ENCODE data around the gene TMEM114.
"Not testable (repeated sequence)": the region's sequence is repeated elsewhere in the genome, so short reads cannot be mapped to it uniquely, and the experiment has no call there.

TMEM114 gene

DNA sequence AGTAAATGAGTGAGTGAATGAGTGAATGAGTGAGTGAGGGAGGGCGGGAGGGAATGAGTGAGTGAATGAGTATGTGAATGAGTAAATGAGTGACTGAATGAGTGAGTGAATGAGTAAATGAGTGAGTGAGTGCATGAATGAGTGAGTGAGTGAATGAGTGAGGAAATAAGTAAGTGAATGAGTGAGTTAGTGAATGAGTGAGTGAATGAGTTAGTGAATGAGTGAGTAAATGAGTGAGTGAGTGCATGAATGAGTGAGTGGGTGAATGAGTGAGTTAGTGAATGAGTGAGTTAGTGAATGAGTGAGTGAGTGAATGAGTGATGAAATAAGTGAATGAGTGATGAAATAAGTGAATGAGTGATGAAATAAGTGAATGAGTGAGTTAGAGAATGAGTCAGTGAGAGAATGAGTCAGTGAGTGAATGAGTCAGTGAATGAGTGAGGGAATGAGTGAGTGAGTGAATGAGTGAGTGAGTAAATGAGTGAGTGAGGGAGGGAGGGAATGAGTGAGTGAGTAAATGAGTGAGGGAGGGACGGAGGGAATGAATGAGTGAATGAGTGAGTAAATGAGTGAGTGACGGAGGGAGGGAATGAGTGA lies 26.3 kb downstream of the TMEM114 start:
- in situ Hi-C loops (cut with MboI; ENCODE audit: low sequenced_read_pairs); DNase-seq (ENCODE audit: low spot score in 2 of 2); H3K9me3 ChIP-seq; H3K4me3 ChIP-seq; H3K4me1 ChIP-seq; H3K27me3 ChIP-seq (ENCODE audit: low read depth); H3K36me3 ChIP-seq (replicated peaks): not testable (repeated sequence)

DNA sequence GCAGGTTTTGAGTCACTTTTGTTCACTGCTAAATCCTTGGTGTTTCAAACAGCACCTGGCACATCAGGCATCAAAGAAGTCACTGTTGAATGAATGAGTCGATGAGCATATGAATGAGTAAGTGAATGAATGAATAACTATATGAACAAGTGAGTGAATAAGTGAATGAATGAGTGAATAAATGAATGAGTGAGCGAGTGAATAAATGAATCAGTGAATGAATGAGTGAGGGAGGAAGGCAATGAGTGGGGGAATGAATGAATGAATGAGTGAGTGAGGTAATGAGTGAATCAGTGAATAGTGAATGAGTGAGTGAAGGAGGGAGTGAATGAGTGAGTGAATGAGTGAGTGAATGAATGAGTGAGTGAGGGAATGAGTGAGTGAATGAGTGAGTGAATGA lies 28.8 kb downstream of the TMEM114 start:
- no peaks in the 10 kb centered on the region for H3K27me3 ChIP-seq (ENCODE audit: low read depth)
- in situ Hi-C loops (cut with MboI; ENCODE audit: low sequenced_read_pairs), result no loop called here
- H3K36me3 ChIP-seq (replicated peaks), result no peaks in the 10 kb centered on the region
- no peaks in the 10 kb centered on the region for H3K9me3 ChIP-seq
- DNase-seq (ENCODE audit: low spot score in 2 of 2), result no peak
- no peaks in the 10 kb centered on the region for H3K4me1 ChIP-seq
- H3K4me3 ChIP-seq, result no peak overlapping the region

DNA sequence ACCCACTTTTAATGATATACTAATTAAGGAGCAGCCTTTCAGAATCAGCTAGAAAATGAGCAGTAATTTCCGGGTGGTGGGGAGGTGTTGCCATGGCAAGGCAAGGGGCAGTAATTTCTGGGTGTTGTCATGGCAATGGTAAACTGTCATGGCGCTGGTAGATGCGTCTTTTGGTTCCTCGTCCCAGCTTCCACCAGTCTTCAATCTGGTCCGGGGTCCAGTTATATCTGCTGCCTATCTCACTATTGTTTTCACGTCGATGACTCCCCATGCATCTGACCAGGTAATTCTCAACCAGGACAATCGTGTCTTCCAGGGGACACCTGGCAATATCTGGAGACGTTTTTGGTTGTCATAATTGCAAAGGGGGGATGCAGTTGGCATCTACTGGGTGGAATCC lies 34.9 kb downstream of the TMEM114 start:
- Histone ChIP-seq H3K4me1 (no peaks in the 10 kb centered on the region), H3K27me3 (ENCODE audit: low read depth) (peaks cover 3% of the 10 kb centered on the region; the same call in 1 of the 2 replicates), H3K4me3 (no peak overlapping the region), H3K36me3 (replicated peaks) (no peaks in the 10 kb centered on the region), H3K9me3 (no peaks in the 10 kb centered on the region)
- no peak for DNase-seq (ENCODE audit: low spot score in 2 of 2)
- in situ Hi-C loops (cut with MboI; ENCODE audit: low sequenced_read_pairs), result no loop called here

DNA sequence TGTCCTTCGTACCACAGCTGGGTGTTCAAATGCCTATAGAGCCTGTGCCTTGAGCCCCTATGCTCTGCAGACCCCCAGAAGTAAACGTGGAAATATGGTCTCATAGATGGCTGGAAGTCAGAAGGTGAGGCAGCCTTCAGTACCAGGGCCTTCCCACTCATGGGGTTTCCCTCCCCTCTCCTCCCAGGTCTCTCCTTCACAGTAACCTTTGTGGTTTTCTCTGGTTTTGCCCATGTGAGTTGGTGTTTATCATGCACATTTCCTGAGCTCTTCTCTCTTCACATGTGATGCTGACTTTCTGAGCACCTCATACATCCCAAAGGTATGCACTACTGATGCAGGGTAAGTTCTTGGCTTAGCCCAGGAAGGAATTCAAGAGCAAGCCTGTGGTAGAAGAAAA lies 35.4 kb downstream of the TMEM114 start:
- no peak overlapping the region for H3K4me3 ChIP-seq
- H3K4me1 ChIP-seq, result no peaks in the 10 kb centered on the region
- H3K36me3 ChIP-seq (replicated peaks), result no peaks in the 10 kb centered on the region
- in situ Hi-C loops (cut with MboI; ENCODE audit: low sequenced_read_pairs), result no loop called here
- H3K27me3 ChIP-seq (ENCODE audit: low read depth), result peaks cover 3% of the 10 kb centered on the region; the same call in 1 of the 2 replicates
- H3K9me3 ChIP-seq, result no peaks in the 10 kb centered on the region
- no peak for DNase-seq (ENCODE audit: low spot score in 2 of 2)

DNA sequence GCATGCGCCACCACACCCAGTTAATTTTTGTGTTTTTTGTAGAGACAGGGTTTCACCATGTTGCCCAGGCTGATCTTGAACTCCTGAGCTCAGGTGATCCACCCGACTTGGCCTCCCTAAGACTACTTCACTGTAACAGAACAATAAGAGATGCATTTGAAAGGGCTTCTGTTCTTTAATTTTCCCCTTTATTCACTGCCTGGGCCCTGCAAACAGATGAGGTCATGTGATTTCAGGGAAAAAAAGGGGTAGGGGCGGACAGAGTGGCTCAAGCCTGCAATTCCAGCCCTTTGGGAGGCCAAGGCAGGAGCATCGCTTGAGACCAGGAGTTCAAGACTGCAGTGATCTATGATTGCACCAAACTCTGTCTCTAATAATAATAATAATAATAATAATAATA lies 36.3 kb downstream of the TMEM114 start:
- in situ Hi-C loops (cut with MboI; ENCODE audit: low sequenced_read_pairs), result no loop called here

DNA sequence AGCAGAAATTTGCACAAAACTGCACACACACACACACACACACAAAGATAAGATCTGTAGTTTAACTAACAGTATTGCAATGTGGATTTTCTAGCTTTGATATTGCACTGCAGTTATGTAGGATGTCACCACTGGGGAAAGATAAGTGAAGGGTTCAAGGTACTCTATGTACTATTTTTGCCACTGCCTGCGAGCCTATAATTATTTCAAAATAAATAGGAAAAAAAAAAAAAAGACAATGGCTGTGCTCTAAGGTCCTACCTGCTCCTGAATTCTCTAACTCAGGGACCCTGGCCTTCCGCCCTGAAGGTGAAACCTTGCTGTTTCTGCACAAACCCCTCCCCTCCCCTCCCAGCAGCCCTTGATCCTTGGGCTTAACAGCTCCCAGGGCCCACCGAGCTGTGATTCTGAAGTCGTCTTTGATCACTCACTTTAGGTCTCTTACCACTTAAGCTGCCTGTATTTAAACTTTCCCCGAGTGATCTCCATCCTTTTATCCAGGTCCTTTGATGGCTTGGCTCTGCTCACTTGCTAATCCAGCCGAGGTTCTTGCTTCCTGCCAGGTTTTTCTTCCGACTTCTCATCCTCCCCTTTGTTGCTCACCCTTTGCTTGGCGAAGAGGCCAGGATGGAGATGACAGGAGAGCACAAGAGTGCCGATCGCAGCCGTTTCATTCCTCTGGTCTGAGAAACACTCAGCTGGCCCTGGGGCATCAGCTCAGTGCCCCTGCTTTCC lies 37.7 kb downstream of the TMEM114 start:
- Histone ChIP-seq H3K4me3 (no peak overlapping the region), H3K27me3 (ENCODE audit: low read depth) (peaks cover 3% of the 10 kb centered on the region; the same call in 1 of the 2 replicates), H3K4me1 (no peaks in the 10 kb centered on the region), H3K9me3 (no peaks in the 10 kb centered on the region), H3K36me3 (replicated peaks) (no peaks in the 10 kb centered on the region)
- in situ Hi-C loops (cut with MboI; ENCODE audit: low sequenced_read_pairs), result no loop called here
- no peak for DNase-seq (ENCODE audit: low spot score in 2 of 2)

More for the DNA sequence above, 36.3 kb downstream of the TMEM114 start:
- Histone ChIP-seq H3K27me3 (ENCODE audit: low read depth) (peaks cover 3% of the 10 kb centered on the region; the same call in 1 of the 2 replicates), H3K4me1 (no peaks in the 10 kb centered on the region), H3K9me3 (no peaks in the 10 kb centered on the region), H3K4me3 (no peak overlapping the region), H3K36me3 (replicated peaks) (no peaks in the 10 kb centered on the region)
- no peak for DNase-seq (ENCODE audit: low spot score in 2 of 2)

DNA sequence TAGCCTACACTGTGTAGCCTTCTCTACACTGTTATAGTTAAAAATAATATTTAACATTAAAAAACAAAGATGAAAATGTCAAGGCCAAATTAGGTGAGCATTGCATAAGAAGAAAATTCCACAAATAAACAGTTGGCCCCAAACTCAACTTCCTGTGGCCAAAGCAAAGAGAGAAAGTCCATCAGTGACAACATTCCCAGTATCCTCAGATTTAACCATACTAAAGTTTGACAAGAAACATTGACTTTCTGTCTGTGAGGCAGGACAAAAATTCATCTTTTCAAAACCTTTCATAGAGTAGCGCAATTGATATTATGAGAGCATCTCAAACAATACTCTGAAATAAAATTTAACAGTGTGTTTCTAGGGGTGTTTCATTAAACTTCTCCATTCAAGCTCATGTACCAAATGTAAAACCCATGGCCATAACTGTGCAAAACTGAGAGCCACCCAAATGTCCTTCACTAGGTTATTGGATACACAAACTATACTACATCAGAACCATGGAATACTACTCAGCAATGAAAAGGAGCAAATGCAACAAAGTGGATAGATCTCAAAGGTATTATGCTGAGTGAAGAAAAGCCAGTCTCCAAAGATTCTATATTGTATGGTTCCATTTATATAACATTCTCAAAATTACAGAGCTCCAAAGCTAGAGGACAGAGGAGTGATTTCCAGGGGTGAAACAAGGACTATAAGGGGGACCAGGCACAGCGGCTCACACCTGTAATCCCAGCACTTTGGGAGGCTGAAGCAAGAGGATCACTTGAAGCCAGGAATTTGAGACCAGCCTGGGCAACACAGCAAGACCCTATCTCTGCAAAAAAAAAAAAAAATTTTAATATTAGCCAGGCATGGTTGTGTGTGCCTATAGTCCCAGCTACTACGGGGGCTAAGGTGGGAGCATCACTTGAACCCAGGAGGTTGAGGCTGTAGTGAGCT lies 38.7 kb downstream of the TMEM114 start:
- Histone ChIP-seq H3K9me3 (no peaks in the 10 kb centered on the region), H3K4me3 (no peak overlapping the region), H3K4me1 (no peaks in the 10 kb centered on the region), H3K27me3 (ENCODE audit: low read depth) (peaks cover 3% of the 10 kb centered on the region; the same call in 1 of the 2 replicates), H3K36me3 (replicated peaks) (no peaks in the 10 kb centered on the region)
- no peak for DNase-seq (ENCODE audit: low spot score in 2 of 2)
- in situ Hi-C loops (cut with MboI; ENCODE audit: low sequenced_read_pairs), result no loop called here

DNA sequence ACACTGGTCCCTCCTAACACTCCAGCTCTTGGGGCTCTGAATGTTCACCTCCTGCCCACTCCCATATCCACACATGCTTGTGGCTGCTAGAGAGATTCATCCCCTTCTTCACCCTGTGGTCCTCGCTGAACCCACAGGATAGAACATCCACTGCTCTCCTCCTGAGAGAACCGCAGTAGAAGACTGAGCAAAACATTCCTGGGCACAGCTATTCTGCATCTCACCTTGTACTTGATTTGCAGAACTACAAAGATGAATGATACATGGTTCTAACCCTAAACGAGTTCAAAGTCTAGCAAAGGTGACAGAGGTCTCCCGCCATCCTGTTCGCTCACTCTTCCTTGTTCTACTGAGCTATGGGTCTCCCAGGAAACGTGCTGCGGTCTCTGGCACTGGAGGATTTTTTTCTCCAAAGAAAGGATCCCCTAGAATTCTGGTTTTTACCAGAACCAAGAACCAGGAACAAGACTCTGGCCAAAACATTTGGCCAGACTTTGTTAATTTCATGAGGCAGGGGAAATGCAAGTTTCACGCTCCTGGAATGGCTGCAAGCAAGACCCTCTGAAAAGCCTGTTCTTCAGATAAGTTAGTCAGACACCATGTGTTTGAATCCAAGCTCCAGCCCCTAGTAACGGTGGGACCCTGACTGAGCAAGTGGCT lies 39.5 kb downstream of the TMEM114 start:
- in situ Hi-C loops (cut with MboI; ENCODE audit: low sequenced_read_pairs), result no loop called here
- DNase-seq (ENCODE audit: low spot score in 2 of 2), result no peak
- no peak overlapping the region for H3K4me3 ChIP-seq
- no peaks in the 10 kb centered on the region for H3K36me3 ChIP-seq (replicated peaks)
- peaks cover 6% of the 10 kb centered on the region for H3K27me3 ChIP-seq (ENCODE audit: low read depth)
- H3K4me1 ChIP-seq, result no peaks in the 10 kb centered on the region
- H3K9me3 ChIP-seq, result no peaks in the 10 kb centered on the region

DNA sequence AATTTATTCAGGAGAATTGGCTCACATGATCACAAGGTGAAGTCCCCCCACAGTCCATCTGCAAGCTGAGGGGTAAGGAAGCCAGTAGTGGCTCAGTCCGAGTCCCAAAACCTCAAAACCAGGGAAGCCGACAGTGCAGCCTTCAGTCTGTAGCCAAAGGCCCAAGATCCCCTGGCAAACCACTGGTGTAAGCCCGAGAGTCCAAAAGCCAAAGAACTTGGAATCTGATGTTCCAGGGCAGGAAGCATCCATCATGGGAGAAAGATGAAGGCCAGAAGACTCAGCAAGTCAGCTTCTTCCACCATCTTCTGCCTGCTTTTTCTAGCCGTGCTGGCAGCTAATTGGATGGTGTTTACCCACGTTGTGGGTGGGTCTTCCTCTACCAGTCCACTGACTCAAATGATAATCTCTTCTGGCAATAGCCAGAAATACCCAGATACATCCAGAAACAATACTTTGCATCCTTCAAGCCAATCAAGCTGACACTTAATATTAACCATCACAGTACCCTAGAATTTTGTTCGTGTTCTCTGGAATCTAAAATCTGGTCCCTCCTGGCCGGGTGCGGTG lies 40.4 kb downstream of the TMEM114 start:
- peaks cover 6% of the 10 kb centered on the region for H3K27me3 ChIP-seq (ENCODE audit: low read depth)
- H3K36me3 ChIP-seq (replicated peaks), result no peaks in the 10 kb centered on the region
- DNase-seq (ENCODE audit: low spot score in 2 of 2), result no peak
- no peak overlapping the region for H3K4me3 ChIP-seq
- no peaks in the 10 kb centered on the region for H3K4me1 ChIP-seq
- H3K9me3 ChIP-seq, result no peaks in the 10 kb centered on the region
- in situ Hi-C loops (cut with MboI; ENCODE audit: low sequenced_read_pairs), result no loop called here

DNA sequence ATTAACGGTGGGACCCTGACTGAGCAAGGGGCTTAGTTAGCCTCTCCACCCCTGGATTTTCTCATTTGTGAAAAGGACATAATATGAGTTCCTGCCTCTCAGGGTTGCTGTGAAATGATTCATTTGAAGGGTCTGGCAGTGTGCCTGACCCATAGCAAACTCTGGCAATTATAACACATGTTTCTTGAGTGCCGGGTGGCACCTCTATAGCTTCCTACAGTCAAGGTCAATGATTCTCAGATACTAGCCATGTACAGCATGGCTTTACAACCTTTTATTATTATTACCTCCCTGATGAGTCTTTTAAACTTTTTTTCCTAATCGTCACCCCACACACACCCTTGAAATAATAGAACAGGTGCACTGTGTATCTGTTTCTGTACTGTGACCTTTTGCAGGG lies 42.1 kb downstream of the TMEM114 start:
- H3K27me3 ChIP-seq (ENCODE audit: low read depth), result peaks cover 10% of the 10 kb centered on the region
- H3K4me1 ChIP-seq, result no peaks in the 10 kb centered on the region
- no peak for DNase-seq (ENCODE audit: low spot score in 2 of 2)
- no peaks in the 10 kb centered on the region for H3K36me3 ChIP-seq (replicated peaks)
- H3K9me3 ChIP-seq, result no peaks in the 10 kb centered on the region
- in situ Hi-C loops (cut with MboI; ENCODE audit: low sequenced_read_pairs), result no loop called here
- no peak overlapping the region for H3K4me3 ChIP-seq

DNA sequence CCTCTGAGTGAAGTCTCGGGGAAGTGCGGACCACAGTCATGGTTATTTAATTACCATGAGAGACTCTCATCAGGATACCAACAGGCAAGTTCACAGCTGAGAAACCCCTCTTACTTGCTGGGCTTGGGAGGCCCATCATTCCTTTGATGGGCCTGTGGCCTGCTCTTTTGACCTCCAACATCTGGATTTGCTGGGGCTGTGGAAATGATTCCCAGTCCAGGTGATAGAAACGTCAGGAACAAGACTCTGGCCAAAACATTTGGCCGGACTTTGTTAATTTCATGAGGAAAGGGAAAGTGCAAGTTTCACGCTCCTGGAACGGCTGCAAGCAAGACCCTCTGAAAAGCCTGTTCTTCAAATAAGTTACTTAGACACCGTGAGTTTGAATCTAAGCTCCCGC lies 42.5 kb downstream of the TMEM114 start:
- no peaks in the 10 kb centered on the region for H3K4me1 ChIP-seq
- no peak overlapping the region for H3K4me3 ChIP-seq
- in situ Hi-C loops (cut with MboI; ENCODE audit: low sequenced_read_pairs), result no loop called here
- no peaks in the 10 kb centered on the region for H3K36me3 ChIP-seq (replicated peaks)
- peaks cover 10% of the 10 kb centered on the region for H3K27me3 ChIP-seq (ENCODE audit: low read depth)
- H3K9me3 ChIP-seq, result no peaks in the 10 kb centered on the region
- no peak for DNase-seq (ENCODE audit: low spot score in 2 of 2)

DNA sequence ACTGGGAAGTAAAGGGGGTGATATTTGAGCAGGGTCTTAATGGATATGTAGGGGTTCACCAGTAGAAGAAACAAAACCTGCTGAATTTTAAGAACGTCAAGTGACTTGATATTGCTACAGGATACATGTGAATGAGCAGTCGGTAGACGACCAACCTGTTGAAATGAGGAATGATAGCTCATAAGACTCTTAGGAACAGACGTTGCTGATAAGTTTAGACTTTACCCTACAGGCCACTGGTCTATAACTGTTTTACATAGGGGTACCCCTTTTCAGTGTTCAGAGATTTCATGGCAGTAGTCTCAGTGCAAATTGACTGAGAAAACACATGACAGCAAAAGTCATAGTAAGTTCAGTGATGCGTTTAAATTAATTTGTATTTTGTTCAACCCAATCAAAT lies 45.9 kb downstream of the TMEM114 start:
- DNase-seq (ENCODE audit: low spot score in 2 of 2), result no peak
- in situ Hi-C loops (cut with MboI; ENCODE audit: low sequenced_read_pairs), result no loop called here
- Histone ChIP-seq H3K4me3 (no peak overlapping the region), H3K27me3 (ENCODE audit: low read depth) (peaks cover 7% of the 10 kb centered on the region; the same call in 1 of the 2 replicates), H3K4me1 (no peaks in the 10 kb centered on the region), H3K36me3 (replicated peaks) (no peaks in the 10 kb centered on the region), H3K9me3 (no peaks in the 10 kb centered on the region)

DNA sequence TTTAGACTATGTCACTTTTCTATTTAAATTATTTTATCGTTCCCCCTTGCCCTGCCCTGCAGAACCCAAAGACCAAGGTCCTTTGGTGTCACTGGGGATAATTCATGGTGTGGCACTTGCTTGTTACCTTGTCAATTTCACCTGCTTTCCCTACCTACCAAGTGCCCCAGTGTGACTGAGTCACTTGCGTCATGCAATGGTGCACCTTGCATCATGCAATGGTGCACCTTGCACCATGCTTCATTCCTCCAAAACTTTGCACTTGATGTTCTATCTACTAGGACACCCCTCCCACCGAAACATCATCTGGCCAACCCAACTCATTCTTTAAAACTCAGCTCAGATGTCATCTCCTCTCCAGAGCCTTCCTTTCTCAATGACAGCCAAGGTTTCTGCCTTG lies 47.1 kb downstream of the TMEM114 start:
- no peaks in the 10 kb centered on the region for H3K36me3 ChIP-seq (replicated peaks)
- no peaks in the 10 kb centered on the region for H3K4me1 ChIP-seq
- in situ Hi-C loops (cut with MboI; ENCODE audit: low sequenced_read_pairs), result no loop called here
- no peak overlapping the region for H3K4me3 ChIP-seq
- no peaks in the 10 kb centered on the region for H3K9me3 ChIP-seq
- DNase-seq (ENCODE audit: low spot score in 2 of 2), result no peak
- H3K27me3 ChIP-seq (ENCODE audit: low read depth), result peaks cover 7% of the 10 kb centered on the region; the same call in 1 of the 2 replicates
